HUDEP-2 (cell line): ENCODE results near the gene IAH1.
A peak's percentile ranks its signal among the peaks of the same experiment; 100 is the strongest.

ENCODE experiments used
- DNase-seq, 76 experiments: peaks; one replicate each; lab custom pipeline; 2025; ENCODE audit not compliant: unreplicated experiment in 76 of 76; lab: John Stamatoyannopoulos, UW

Gene IAH1

GRCh38 chr2:9474361-9475057 lies at the start of gene IAH1:
IAH1 (plus strand) TSS chr2:9474551; CDS start chr2:9474567, 16 bp downstream.
- DNase-seq: peak in 52 of 76 experiments; percentile 5 to 70 (median 40)

DNA sequence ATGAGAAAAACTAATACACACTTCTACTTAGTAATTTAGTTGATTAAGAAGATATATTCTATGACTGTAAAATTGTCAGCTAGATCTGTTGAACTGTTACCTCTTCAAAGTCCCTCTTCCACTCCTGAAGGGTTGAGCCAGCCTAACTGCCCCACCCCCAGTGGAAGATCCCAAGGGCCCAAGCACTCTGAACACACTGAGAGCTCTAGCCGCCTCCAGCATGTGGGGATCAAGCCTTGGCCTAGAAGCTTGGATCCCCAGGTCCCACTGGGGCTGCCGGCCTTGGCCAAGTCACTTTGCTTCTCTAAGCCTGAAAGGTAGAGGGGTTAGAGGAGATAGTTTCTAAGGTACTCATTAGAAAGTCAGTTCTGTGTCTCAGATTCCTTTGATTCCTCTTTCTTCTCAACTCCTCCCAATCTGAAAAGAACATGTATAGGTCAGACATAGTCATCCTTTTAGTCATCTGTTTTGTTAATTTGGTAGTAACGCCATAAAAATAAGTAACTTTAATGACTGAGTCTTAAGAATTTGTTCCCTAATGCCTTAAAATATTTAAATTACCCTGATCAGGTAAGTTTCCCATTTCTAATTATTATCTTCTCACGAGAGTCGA lies 45.3 kb upstream of the IAH1 start:
- no peak for DNase-seq

DNA sequence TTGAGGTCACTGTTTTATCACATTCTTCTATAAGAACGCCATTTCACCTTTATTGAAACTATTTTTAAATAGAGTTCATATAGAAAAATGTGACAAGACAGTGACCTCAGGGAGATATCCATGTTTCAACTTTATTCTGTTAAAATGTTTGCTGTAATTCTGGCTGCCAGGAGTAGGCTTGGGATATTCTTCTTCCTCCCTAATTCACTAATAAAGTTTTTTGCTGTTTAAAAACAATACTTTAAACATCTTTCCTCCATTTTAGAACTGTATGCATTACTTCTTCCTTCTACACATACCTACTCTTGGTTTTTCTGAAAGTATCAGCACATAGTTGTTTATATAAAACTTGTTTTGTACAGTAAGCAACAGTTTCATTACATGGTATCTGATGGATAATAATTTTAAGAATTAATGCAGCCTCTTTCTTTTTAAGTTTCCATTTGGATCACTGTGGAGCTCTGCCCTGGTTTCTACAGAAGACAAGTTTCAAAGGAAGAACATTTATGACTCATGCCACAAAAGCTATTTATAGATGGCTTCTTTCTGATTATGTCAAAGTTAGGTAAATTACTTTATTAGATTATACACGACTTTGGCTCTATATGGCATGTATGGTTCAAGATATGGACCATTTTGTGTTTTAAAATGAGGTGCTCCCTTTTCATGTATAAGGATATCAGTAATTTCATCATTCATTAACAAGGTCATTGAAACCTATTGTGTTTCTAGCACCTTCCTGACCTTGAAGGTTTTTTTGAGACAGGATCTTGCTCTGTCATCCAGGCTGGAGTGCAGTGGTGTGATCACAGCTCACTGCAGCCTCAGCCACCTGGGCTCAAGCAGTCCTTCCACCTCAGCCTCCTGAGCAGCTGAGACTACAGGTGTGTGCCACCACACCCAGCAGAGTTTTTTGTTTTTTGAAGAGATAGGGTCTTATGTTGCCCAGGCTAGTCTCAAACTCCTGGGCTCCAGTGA lies 43.7 kb upstream of the IAH1 start:
- DNase-seq: no peak

DNA sequence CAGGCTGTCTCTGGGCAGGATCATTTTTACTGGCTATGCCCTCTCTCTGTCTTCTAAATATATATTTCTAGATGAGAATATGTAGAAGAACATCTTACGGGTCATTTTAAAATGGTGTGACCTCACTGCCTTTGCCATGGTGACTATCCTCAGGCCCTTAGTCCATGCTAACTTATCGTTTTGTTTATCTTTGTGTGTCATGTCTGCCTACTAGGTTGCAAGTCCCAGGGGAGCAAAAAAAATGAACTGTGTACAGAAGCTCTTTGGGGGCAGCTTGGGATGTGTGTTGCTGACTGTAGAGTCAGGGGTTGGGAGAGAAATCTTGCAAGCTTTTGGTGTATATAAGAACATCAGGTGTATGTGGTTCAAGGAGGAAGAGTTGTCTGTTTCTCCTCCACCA lies 39.9 kb upstream of the IAH1 start:
- DNase-seq: no peak

DNA sequence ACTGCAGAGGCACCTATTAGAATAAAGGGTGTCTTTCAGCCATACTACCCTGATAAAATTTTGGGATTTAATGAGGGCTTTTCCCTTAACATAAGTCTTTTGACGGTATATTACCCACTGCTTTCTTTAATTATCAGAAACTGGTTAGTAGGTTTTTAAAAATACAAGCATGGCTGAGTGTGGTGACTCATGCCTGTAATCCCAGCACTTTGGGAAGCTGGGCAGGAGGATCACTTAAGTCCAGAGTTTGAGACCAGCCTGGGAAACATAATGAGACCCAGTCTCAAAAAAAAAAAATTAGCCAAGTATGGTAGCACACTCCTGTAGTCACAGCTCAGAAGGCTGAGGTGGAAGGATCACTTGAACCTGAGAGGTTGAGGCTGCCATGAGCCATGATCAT lies 34.8 kb upstream of the IAH1 start:
- no peak for DNase-seq

- no peak for DNase-seq
Observed at GRCh38 chr2:9440058-9440727, 34.2 kb upstream of the IAH1 start.

DNA sequence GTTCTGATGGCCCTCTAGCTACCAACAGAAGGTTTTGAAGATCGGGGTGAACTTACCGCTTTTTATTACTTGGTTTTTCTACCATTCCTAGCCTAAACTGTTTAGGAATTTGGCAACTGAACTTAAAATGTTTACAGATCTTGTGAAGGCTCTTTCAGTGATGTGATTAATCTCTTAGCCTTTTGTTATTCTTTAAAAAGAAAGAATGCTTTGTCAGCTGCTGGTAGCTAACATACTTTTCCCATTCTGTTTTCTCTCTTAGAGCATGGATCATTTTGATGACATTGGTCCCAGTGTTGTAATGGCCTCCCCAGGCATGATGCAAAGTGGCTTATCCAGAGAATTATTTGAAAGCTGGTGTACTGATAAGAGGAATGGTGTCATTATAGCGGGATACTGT lies 32.8 kb upstream of the IAH1 start:
- no peak for DNase-seq

DNA sequence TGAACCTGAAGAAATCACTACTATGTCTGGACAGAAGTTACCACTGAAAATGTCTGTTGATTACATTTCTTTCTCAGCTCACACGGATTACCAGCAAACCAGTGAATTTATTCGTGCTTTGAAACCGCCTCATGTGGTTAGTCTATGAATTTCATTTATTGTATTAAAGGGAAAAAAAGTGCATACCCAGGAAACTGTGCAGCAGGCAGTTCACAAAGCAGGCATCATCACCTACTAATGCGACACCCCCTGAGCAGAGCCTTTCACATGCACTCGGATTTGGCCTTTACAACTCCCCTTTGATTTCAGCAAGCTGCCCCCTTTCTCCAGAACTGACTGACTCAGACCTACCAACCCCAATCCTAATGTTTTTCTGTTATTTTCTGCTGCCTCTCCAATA lies 30.8 kb upstream of the IAH1 start:
- DNase-seq: no peak

GRCh38 chr2:9445089-9445488 lies 29.3 kb upstream of the IAH1 start:
- DNase-seq: no peak

GRCh38 chr2:9451231-9451630 lies 23.1 kb upstream of the IAH1 start:
- no peak for DNase-seq

- no peak for DNase-seq
Observed at GRCh38 chr2:9460441-9461017, 13.8 kb upstream of the IAH1 start.

GRCh38 chr2:9461079-9461478 lies 13.3 kb upstream of the IAH1 start:
- no peak for DNase-seq

DNA sequence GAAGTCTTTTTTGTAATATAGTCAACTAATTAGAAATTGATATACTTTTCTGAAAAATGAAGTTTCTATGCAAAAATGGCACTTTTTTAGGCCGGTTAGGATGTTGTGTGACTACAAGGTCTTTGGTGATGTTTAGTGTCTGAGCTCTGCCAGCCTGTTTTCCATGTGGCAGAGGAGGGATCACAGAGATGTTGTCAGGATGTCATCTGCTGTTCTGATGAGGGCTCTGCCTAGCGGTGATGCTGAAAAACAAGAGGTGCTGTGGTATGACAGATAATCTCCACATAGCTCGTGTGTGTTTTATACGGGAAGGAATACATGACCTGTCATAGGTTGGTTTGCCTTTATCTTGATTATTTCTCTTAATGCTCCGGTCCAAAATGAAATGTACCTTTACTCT lies 12.0 kb upstream of the IAH1 start:
- no peak for DNase-seq

GRCh38 chr2:9462886-9463697 lies 11.3 kb upstream of the IAH1 start:
- DNase-seq: no peak

GRCh38 chr2:9463698-9464034 lies 10.7 kb upstream of the IAH1 start:
- DNase-seq: no peak

- no peak for DNase-seq
Observed at GRCh38 chr2:9465170-9465569, 9.2 kb upstream of the IAH1 start.

GRCh38 chr2:9466147-9466683 lies 8.1 kb upstream of the IAH1 start:
- DNase-seq: no peak

DNA sequence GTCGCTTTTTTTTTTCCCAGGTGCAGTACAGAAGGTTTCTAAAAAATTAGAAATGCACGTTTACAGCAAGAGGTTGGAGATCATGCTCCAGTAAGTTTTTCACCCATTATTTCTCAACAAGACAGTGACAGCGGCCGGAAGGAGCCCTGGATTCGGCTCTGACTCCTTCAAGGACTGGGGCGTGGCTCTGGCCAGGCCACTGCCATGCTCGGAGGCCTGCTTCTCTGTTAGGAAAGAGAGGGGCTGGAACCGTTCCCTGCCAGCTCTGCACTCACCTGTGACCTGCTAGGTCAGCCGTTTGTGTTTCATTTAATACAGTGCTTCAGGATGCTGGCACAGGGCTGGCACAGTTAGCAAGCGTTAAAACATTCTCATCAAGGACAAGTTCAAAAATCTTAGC lies 6.7 kb upstream of the IAH1 start:
- no peak for DNase-seq

DNA sequence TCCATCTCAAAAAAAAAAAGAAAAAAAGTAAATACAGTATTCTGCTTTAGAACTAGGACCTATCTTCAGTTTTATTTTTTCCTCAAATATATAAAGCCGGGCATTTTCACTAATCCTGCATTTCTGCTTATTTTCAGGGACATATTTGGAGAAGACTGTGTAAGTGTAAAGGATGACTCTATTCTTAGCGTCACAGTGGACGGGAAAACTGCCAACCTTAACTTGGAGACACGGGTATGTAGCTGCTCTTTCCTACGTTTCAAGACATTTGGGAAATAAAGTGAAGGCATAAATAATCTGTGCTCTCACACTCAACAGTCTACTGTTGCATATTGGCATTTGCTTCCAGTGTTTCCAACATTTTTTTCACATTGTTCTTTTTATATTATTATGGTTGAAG lies 3.1 kb upstream of the IAH1 start:
- DNase-seq: no peak

- peak in 2 of 76 experiments; percentile 6 to 10 for DNase-seq
Observed at GRCh38 chr2:9472511-9472910, 1.8 kb upstream of the IAH1 start.
